DND-41 (cell line): ENCODE results near the gene PFDN1.

ENCODE experiments used
- CTCF ChIP-seq: IDR thresholded peaks from 2 replicates; pipeline ENCODE4 v1.5.1; 2012; ENCODE audit warnings: borderline replicate concordance, low read length, moderate library complexity, mild to moderate bottlenecking; ENCODE audit not compliant: poor library complexity, severe bottlenecking; ENCODE audit errors: extremely low read depth
- EZH2 ChIP-seq: IDR thresholded peaks from 3 replicates; pipeline ENCODE4 v1.6.1; 2012; ENCODE audit warnings: borderline replicate concordance, low read depth, mild to moderate bottlenecking, moderate library complexity, low read length, inconsistent platforms; ENCODE audit not compliant: severe bottlenecking

GRCh38 chr5:140311011-140311467 lies 8.1 kb upstream of the PFDN1 start:
- TF ChIP-seq CTCF (no peak), EZH2 (no peak)
